ENCODE measurements around the gene RPL34.

- no peak for TF ChIP-seq CTCF (IDR thresholded peaks at IDR 0.05)
- TF ChIP-seq ZFX (IDR thresholded peaks at IDR 0.05; ENCODE audit: borderline replicate concordance) = no peak
Measured at GRCh38 chr4:108662629-108663028, 42.3 kb downstream of the RPL34 start.

All from 22Rv1 (cell line).